Body of pancreas (tissue), 4 donors: ENCODE measurements around the gene ZYG11A. TPM values are rescaled to one million over a fixed set of nuclear protein-coding genes. Genes with fewer than 3 reads are reported as not detected.

Source experiments
- ATAC-seq: fragments of 150-250 bp; one replicate; pipeline ENCODE4 v1.9.1; 2016
- DNase-seq, 4 donors: peaks; one replicate each; pipeline ENCODE4 v3.0.0-alpha.2; 2019
- H3K27ac ChIP-seq, 4 donors: fragments of 200-600 bp; sonication (generic); 1 replicate in 3 of 4; 2 replicates in 1 of 4; pipeline versions ENCODE4 v1.5.1 to v1.6.1; 2016 to 2019; ENCODE audit warnings: mild to moderate bottlenecking in 1 of 4, mixed read lengths in 1 of 4, moderate library complexity in 1 of 4
- H3K27me3 ChIP-seq, 2 donors: fragments of 200-600 bp; sonication (generic); one replicate each; pipeline ENCODE4 v1.6.0; 2016; ENCODE audit warnings: mild to moderate bottlenecking in 1 of 2
- H3K36me3 ChIP-seq, 2 donors: fragments of 200-600 bp; sonication (generic); replicated peaks in 1 of 2; 2 replicates each; pipeline ENCODE4 v1.5.1; 2016; ENCODE audit warnings: low read depth in 2 of 2; ENCODE audit not compliant: insufficient read depth in 1 of 2
- H3K4me1 ChIP-seq: fragments of 200-600 bp; sonication (generic); one replicate; pipeline ENCODE4 v1.6.0; 2016
- H3K4me3 ChIP-seq, 2 donors: fragments of 200-600 bp; sonication (generic); 1 replicate in 1 of 2; 2 replicates in 1 of 2; pipeline ENCODE4 v1.5.1; 2016 to 2019
- H3K9me3 ChIP-seq, 3 donors: fragments of 200-600 bp; sonication (generic); 1 replicate in 2 of 3; 2 replicates in 1 of 3; pipeline ENCODE4 v1.5.1; 2016
- POLR2A ChIP-seq, 3 donors: fragments of 450-650 bp; IDR thresholded peaks; one replicate each; pipeline ENCODE4 v1.6.1; 2016; ENCODE audit warnings: antibody characterized with exemption in 3 of 3, mild to moderate bottlenecking in 2 of 3
- WGBS, 2 donors: methylation state at CpG; one replicate each; pipeline ENCODE4 v1.1.5; 2017; 5-methylcytosine and 5-hydroxymethylcytosine counted together
- intact Hi-C: fragments of 100-400 bp; cut with DNase I; formaldehyde crosslinking; loops from one replicate; pipeline ENCODE4 v1.15.1; 2023
- total RNA-seq, 2 donors: library from RNA; depleted of rRNA; stranded (reverse); fragments of >200 nt; gene quantifications; one replicate each; pipeline ENCODE4 v1.1.0, GENCODE V29; 2016
- TF ChIP-seq, protein P1 (sequence below), 7 experiments: fragments of 450-650 bp in 4 of 7; fragments of 200-600 bp in 3 of 7; sonication (generic) in 3 of 7; IDR thresholded peaks; one replicate each; pipeline ENCODE4 v1.5.1; 2016 to 2019; ENCODE audit warnings: antibody characterized with exemption in 7 of 7

The ZYG11A gene
- total RNA-seq, 2 donors from 2014 or later: not detected

DNA sequence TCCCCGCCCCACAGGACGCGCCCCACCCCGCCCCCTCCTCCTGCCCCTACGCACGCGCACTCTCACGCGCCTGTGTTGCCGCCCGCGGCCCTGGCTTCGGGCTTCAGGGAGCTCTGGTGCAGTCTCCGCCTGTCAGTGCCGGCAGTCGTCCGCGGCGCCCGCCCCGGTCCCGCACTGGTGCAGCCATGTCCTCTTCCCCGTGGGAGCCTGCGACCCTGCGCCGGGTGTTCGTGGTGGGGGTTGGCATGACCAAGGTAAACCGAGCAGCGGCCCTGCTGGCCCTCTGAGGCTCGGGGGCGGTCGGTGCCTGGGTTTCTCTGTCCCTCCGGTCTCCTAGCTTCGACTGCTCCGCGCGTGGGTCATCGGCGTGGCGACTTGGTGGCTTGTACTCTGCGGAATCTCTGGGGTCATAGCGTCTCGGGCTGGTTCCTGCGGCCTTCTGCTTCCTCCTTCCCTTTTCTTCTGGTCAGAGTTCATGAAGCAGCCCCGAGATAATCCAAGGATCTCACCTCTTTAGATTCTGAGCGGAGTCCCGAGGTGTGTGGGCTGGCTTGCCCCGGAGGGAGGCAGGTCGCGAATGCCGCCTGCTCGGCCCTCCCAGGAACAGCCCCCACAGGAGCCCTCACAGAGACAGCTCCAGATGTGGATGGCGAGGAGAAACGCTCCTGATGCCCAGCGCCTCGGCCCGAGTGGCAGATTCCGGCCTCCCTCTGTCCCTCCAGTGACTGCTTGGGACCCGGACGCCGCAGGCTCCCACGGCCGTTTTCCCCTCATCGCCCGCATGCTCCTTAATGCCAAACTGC is 84.9 kb downstream of the ZYG11A start, which contains the start of gene SCP2:
SCP2 (plus strand) TSS at position 65 of the 803 bp plus-strand sequence; CDS start at position 186, 121 bp downstream.
- Histone ChIP-seq H3K27ac (peak within 1 kb of the TSS; percentile 71 to 83 (median 73)), H3K9me3 (no peaks in the 10 kb centered on the region), H3K4me1 (peaks cover 43% of the 10 kb centered on the region), H3K27me3 (no peaks in the 10 kb centered on the region), H3K36me3 (no peaks in the 10 kb centered on the region), H3K4me3 (peak within 1 kb of the TSS; percentile 65 to 78)
- intact Hi-C loops: no loop called here
- WGBS, 2 donors: 0 to 3% methylated on average over 25 to 65 of the region's 65 CpGs
- TF ChIP-seq POLR2A (IDR thresholded peaks at IDR 0.05): peak; percentile 74 to 90 (median 88)
- TF ChIP-seq, protein P1, sequence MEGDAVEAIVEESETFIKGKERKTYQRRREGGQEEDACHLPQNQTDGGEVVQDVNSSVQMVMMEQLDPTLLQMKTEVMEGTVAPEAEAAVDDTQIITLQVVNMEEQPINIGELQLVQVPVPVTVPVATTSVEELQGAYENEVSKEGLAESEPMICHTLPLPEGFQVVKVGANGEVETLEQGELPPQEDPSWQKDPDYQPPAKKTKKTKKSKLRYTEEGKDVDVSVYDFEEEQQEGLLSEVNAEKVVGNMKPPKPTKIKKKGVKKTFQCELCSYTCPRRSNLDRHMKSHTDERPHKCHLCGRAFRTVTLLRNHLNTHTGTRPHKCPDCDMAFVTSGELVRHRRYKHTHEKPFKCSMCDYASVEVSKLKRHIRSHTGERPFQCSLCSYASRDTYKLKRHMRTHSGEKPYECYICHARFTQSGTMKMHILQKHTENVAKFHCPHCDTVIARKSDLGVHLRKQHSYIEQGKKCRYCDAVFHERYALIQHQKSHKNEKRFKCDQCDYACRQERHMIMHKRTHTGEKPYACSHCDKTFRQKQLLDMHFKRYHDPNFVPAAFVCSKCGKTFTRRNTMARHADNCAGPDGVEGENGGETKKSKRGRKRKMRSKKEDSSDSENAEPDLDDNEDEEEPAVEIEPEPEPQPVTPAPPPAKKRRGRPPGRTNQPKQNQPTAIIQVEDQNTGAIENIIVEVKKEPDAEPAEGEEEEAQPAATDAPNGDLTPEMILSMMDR (IDR thresholded peaks at IDR 0.05): no peak
- ATAC-seq: peak; percentile 81
- peak; percentile 82 to 87 (median 86) for DNase-seq

DNA sequence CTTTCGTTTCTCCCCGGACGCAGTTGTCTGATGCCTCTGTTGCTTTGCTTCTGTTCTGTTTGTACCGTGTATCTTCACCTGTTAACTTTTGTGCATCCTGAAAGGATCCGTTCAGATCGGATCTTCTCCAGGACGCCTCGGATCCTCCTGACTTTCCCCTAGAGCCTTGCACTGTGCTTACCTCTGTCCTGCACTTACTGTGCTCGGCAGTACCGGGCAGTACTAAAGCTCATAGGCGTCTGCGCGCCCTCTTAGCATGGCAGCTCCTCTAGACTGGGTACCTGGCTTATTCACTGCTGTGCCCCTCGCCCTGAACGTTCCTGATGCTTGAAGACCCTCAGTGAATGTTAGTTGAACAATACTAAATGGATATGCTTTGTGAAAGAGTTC is 85.5 kb downstream of the ZYG11A start:
- 16 to 17% methylated on average over 13 to 15 of the region's 15 CpGs for WGBS, 2 donors
- peaks cover 43% of the 10 kb centered on the region for H3K4me1 ChIP-seq
- H3K27ac ChIP-seq: peak overlapping the region in 3 of 4 donors; percentile 71 to 83 (median 74)
- H3K9me3 ChIP-seq: no peaks in the 10 kb centered on the region
- TF ChIP-seq POLR2A (IDR thresholded peaks at IDR 0.05): no peak
- TF ChIP-seq, protein P1 (IDR thresholded peaks at IDR 0.05): no peak
- H3K4me3 ChIP-seq: peak overlapping the region in 1 of 2 donors; percentile 78
- intact Hi-C loops: no loop called here
- no peak for ATAC-seq
- DNase-seq: peak in 3 of 4 donors; percentile 22 to 36 (median 28)
- H3K27me3 ChIP-seq: no peaks in the 10 kb centered on the region
- no peaks in the 10 kb centered on the region for H3K36me3 ChIP-seq

DNA sequence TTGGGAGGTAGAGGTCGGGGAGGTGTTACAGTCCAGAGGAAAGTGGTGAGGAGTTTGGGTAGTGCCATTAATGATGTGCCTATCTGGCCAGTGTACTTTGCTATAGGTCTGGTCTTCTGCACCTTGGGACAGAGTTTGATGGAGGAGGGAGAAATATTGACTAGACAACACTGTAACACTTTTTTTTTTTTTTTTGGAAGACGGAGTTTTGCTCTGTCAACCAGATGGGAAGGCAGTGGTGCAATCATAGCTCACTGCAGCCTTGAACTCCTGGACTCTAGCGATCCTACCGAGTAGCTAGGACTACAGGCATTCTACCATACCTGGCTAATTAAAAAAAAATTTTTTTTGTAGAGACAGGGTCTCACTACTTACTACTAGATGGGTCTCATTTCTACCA is 86.5 kb downstream of the ZYG11A start:
- ATAC-seq: no peak
- Histone ChIP-seq H3K4me1 (peaks cover 43% of the 10 kb centered on the region), H3K27ac (no peak overlapping the region), H3K27me3 (no peaks in the 10 kb centered on the region), H3K4me3 (no peak overlapping the region), H3K36me3 (no peaks in the 10 kb centered on the region), H3K9me3 (no peaks in the 10 kb centered on the region)
- no peak for TF ChIP-seq POLR2A (IDR thresholded peaks at IDR 0.05)
- TF ChIP-seq, protein P1 (IDR thresholded peaks at IDR 0.05): no peak
- 72 to 85% methylated on average over 4 of the region's 4 CpGs for WGBS, 2 donors
- DNase-seq: no peak
- intact Hi-C loops: no loop called here

DNA sequence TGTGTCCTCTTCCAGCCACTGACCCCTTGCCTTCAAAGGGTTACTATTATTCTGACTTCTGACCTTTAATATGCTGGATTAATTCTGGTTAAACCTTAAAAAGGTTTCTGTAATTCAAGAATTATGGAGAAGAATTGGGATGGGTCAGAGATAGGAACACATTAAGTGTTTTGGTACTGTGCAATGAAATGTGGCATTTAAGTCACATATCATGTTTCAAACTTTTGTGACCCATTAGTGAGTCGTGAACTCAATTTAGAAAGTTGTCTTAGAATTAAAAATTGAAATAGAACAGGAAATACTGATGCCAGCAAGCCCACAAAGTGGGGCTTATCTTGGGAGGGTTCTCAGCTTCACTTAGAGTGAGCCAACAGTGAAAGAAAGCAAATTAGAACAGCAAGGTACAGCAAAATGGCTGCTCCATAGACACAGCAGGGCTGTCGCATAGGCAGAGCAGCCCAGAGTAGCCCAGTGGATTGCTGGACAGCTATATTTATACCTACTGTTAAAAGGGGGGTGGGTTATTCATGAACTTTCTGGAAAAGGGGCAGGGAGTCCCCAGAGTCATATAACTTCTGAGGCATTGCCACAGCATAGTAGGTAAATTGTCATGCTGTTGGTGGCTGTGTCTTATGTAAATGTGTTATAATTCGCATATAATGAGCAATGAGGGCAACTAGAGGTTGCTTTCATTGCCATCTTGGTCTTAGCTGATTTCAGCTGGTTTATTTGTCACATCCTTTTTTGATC is 95.0 kb downstream of the ZYG11A start:
- H3K27ac ChIP-seq: no peak overlapping the region
- no peaks in the 10 kb centered on the region for H3K36me3 ChIP-seq
- H3K4me3 ChIP-seq: no peak overlapping the region
- 80 to 81% methylated on average over 3 of the region's 3 CpGs for WGBS, 2 donors
- no peak for TF ChIP-seq POLR2A (IDR thresholded peaks at IDR 0.05)
- no peaks in the 10 kb centered on the region for H3K27me3 ChIP-seq
- H3K9me3 ChIP-seq: no peaks in the 10 kb centered on the region
- H3K4me1 ChIP-seq: peaks cover 4% of the 10 kb centered on the region
- intact Hi-C loops: no loop called here
- no peak for ATAC-seq
- DNase-seq: no peak

DNA sequence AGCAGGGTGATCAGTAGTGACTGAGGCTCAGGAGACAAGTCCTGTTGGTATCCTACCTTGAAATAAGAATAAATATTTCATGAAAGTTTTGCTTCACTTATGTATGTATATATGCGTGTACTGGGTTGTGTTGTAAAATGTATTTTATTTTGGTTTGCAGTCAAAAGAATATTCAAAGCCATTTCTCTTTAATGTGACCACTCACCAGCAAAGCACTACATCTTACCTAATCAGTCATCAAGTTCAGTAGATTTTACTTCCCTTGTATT is 95.6 kb downstream of the ZYG11A start:
- intact Hi-C loops: no loop called here
- Histone ChIP-seq H3K27ac (no peak overlapping the region), H3K9me3 (no peaks in the 10 kb centered on the region), H3K4me3 (no peak overlapping the region), H3K36me3 (no peaks in the 10 kb centered on the region), H3K27me3 (no peaks in the 10 kb centered on the region), H3K4me1 (peaks cover 4% of the 10 kb centered on the region)
- no peak for TF ChIP-seq POLR2A (IDR thresholded peaks at IDR 0.05)
- TF ChIP-seq, protein P1 (IDR thresholded peaks at IDR 0.05): no peak
- ATAC-seq: no peak
- 89 to 100% methylated on average over 1 of the region's 1 CpG for WGBS, 2 donors
- no peak for DNase-seq
